Measurements from ENCODE around the gene POC1B.

GRCh38 chr12:89546151-89546550, 20.3 kb upstream of the POC1B start:
- TF ChIP-seq SP1 (CRISPR knock-in tag; conservative IDR thresholded peaks at IDR 0.05) (no peak), ESRRA (CRISPR knock-in tag; IDR thresholded peaks at IDR 0.05; ENCODE audit: borderline replicate concordance) (no peak), ATF6 (CRISPR knock-in tag; IDR thresholded peaks at IDR 0.05) (no peak), CTCF (IDR thresholded peaks at IDR 0.05) (no peak), USF2 (CRISPR knock-in tag; IDR thresholded peaks at IDR 0.05) (no peak), ZNF138 (CRISPR knock-in tag; conservative IDR thresholded peaks at IDR 0.05) (no peak), TEAD4 (CRISPR knock-in tag; IDR thresholded peaks at IDR 0.05) (no peak), ZBTB21 (CRISPR knock-in tag; IDR thresholded peaks at IDR 0.05; ENCODE audit: borderline replicate concordance) (no peak), CBFB (CRISPR knock-in tag; IDR thresholded peaks at IDR 0.05; ENCODE audit: low read depth) (no peak), NR3C1 (CRISPR knock-in tag; conservative IDR thresholded peaks at IDR 0.05; ENCODE audit: low read depth) (no peak)

All from WTC11 (cell line).